Esophagus muscularis mucosa (tissue), 4 donors: ENCODE data around the gene RFTN1. TPM values are rescaled to one million over a fixed set of nuclear protein-coding genes. Genes with fewer than 3 reads are reported as not detected.

Experiments
- DNase-seq: peaks from one replicate; pipeline ENCODE4 v3.0.0-alpha.2; 2017; ENCODE audit errors: extremely low spot score
- H3K27ac ChIP-seq, 4 donors: fragments of 200-600 bp; sonication (generic); replicated peaks in 1 of 4; 1 replicate in 3 of 4; 2 replicates in 1 of 4; pipeline ENCODE4 v1.5.1; 2016 to 2019; ENCODE audit warnings: mild to moderate bottlenecking in 1 of 4
- H3K27me3 ChIP-seq, 4 donors: fragments of 200-600 bp; sonication (generic); one replicate each; pipeline versions ENCODE4 v1.5.1 to v1.6.0; 2016 to 2019
- H3K36me3 ChIP-seq, 4 donors: fragments of 200-600 bp; sonication (generic); one replicate each; pipeline ENCODE4 v1.5.1; 2016 to 2019
- H3K4me1 ChIP-seq, 4 donors: fragments of 200-600 bp; sonication (generic); one replicate each; pipeline ENCODE4 v1.5.1; 2016 to 2019
- H3K4me3 ChIP-seq, 4 donors: fragments of 200-600 bp; sonication (generic); 1 replicate in 2 of 4; 2 replicates in 2 of 4; pipeline ENCODE4 v1.5.1; 2016 to 2019; ENCODE audit warnings: mild to moderate bottlenecking in 4 of 4, moderate library complexity in 1 of 4
- H3K9me3 ChIP-seq, 4 donors: fragments of 200-600 bp; sonication (generic); 1 replicate in 3 of 4; 2 replicates in 1 of 4; pipeline ENCODE4 v1.5.1; 2016 to 2019
- CTCF ChIP-seq, 3 experiments: fragments of 200-600 bp in 2 of 3; fragments of 450-650 bp in 1 of 3; sonication (generic) in 2 of 3; IDR thresholded peaks; one replicate each; pipeline ENCODE4 v1.5.1; 2017 to 2019; ENCODE audit warnings: antibody characterized with exemption in 3 of 3, mild to moderate bottlenecking in 2 of 3, moderate library complexity in 1 of 3
- EP300 ChIP-seq: sonication (generic); formaldehyde crosslinking; IDR thresholded peaks from one replicate; pipeline ENCODE4 v1.6.1; 2017; ENCODE audit warnings: antibody characterized with exemption
- POLR2A ChIP-seq: fragments of 450-650 bp; IDR thresholded peaks from one replicate; pipeline ENCODE4 v1.6.1; 2017; ENCODE audit warnings: antibody characterized with exemption, moderate library complexity, mild to moderate bottlenecking, low read depth
- POLR2AphosphoS5 ChIP-seq, 2 donors: sonication (generic); formaldehyde crosslinking; IDR thresholded peaks; one replicate each; pipeline ENCODE4 v1.6.1; 2017; ENCODE audit warnings: antibody characterized with exemption in 2 of 2
- WGBS: methylation state at CpG from one replicate; pipeline ENCODE4 v1.1.5; 2018; 5-methylcytosine and 5-hydroxymethylcytosine counted together
- intact Hi-C: fragments of 100-400 bp; cut with DNase I; formaldehyde crosslinking; loops from one replicate; pipeline ENCODE4 v1.15.1; 2023
- total RNA-seq, 4 donors: library from RNA; depleted of rRNA; stranded (reverse); fragments of >200 nt; gene quantifications; one replicate each; pipeline versions ENCODE4 v1.1.0 to v1.2.1, GENCODE V29; 2016

RFTN1 gene
- total RNA-seq, 4 donors from 2014 or later: 79.7 to 142 (median 104) TPM

GRCh38 chr3:16419640-16420241 lies 93.8 kb downstream of the RFTN1 start:
- Histone ChIP-seq H3K27ac (no peak overlapping the region), H3K4me3 (no peak overlapping the region), H3K9me3 (no peaks in the 10 kb centered on the region), H3K4me1 (peaks cover 35 to 57% (median 49%) of the 10 kb centered on the region in 4 donors), H3K27me3 (no peaks in the 10 kb centered on the region), H3K36me3 (no peaks in the 10 kb centered on the region)
- TF ChIP-seq POLR2AphosphoS5 (IDR thresholded peaks at IDR 0.05) (no peak), CTCF (IDR thresholded peaks at IDR 0.05) (no peak), POLR2A (no peak), EP300 (no peak)
- 33% methylated on average over 5 of the region's 5 CpGs for WGBS
- DNase-seq: no peak
- intact Hi-C loops: no loop called here

- no peak for DNase-seq
- peak overlapping the region in 2 of 4 donors; percentile 19 to 22 for H3K27ac ChIP-seq
- 60% methylated on average over 5 of the region's 5 CpGs for WGBS
- H3K4me3 ChIP-seq: no peak overlapping the region
- intact Hi-C loops: no loop called here
- H3K9me3 ChIP-seq: no peaks in the 10 kb centered on the region
- TF ChIP-seq POLR2AphosphoS5 (IDR thresholded peaks at IDR 0.05) (no peak), EP300 (no peak), POLR2A (no peak), CTCF (IDR thresholded peaks at IDR 0.05) (no peak)
- H3K36me3 ChIP-seq: no peaks in the 10 kb centered on the region
- peaks cover 35 to 62% (median 49%) of the 10 kb centered on the region in 4 donors for H3K4me1 ChIP-seq
- no peaks in the 10 kb centered on the region for H3K27me3 ChIP-seq
Measured at GRCh38 chr3:16417945-16418739, 95.4 kb downstream of the RFTN1 start.

GRCh38 chr3:16415911-16416476 lies 97.5 kb downstream of the RFTN1 start:
- no peak overlapping the region for H3K27ac ChIP-seq
- H3K9me3 ChIP-seq: no peaks in the 10 kb centered on the region
- no peak overlapping the region for H3K4me3 ChIP-seq
- H3K27me3 ChIP-seq: no peaks in the 10 kb centered on the region
- intact Hi-C loops: no loop called here
- DNase-seq: no peak
- no peaks in the 10 kb centered on the region for H3K36me3 ChIP-seq
- no peak for TF ChIP-seq POLR2AphosphoS5 (IDR thresholded peaks at IDR 0.05)
- no peak for TF ChIP-seq POLR2A
- no peak for TF ChIP-seq CTCF (IDR thresholded peaks at IDR 0.05)
- no peak for TF ChIP-seq EP300
- 81% methylated on average over 3 of the region's 3 CpGs for WGBS
- peaks cover 41 to 68% (median 60%) of the 10 kb centered on the region in 4 donors for H3K4me1 ChIP-seq

- no peaks in the 10 kb centered on the region for H3K9me3 ChIP-seq
- H3K4me3 ChIP-seq: no peak overlapping the region
- no peak overlapping the region for H3K27ac ChIP-seq
- intact Hi-C loops: no loop called here
- TF ChIP-seq CTCF (IDR thresholded peaks at IDR 0.05): no peak
- no peak for TF ChIP-seq POLR2A
- no peak for TF ChIP-seq POLR2AphosphoS5 (IDR thresholded peaks at IDR 0.05)
- TF ChIP-seq EP300: no peak
- 94% methylated on average over 2 of the region's 2 CpGs for WGBS
- H3K36me3 ChIP-seq: peaks cover 9 to 11% (median 10%) of the 10 kb centered on the region in 4 donors
- H3K27me3 ChIP-seq: no peaks in the 10 kb centered on the region
- H3K4me1 ChIP-seq: peaks cover 29 to 53% (median 48%) of the 10 kb centered on the region in 4 donors
- no peak for DNase-seq
Measured at GRCh38 chr3:16413321-16413720, 100.2 kb downstream of the RFTN1 start.
